GM19452 (cell line): ENCODE results near the gene AP1S3.
"Not testable (repeated sequence)": the region's sequence is repeated elsewhere in the genome, so short reads cannot be mapped to it uniquely, and the experiment has no call there.

ENCODE experiments used
- ATAC-seq: cut with Tn5 transposase; IDR thresholded peaks from one replicate; pipeline ENCODE4 v1.9.1; 2021; ENCODE audit not compliant: unreplicated experiment

AP1S3 gene

GRCh38 chr2:223837287-223838061 lies at the start of gene AP1S3:
Gene AP1S3, minus strand, starts transcription at chr2:223837582. Its CDS starts 132 bp downstream, at chr2:223837450.
- ATAC-seq = peak; percentile 61

- no peak for ATAC-seq
Observed at GRCh38 chr2:223887127-223887526, 49.7 kb upstream of the AP1S3 start.

DNA sequence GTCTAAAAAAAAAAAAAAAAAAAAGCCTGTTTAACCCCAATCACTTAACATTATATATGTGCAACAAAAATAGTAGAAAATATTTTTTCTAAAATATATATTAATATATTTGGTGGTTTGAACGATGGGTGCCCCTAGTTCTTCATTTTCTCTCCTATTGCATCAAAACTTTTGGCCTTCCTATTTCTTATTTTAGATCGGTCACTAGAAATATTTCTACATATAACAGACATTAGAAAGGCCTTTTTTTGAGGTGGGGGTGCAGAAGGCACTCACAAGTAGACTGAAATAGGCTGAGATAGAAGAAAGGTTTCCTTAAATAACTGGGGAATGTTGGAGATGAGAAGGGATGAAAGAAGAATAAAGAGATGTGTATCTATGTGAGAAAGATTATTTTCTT lies 49.3 kb upstream of the AP1S3 start:
- no peak for ATAC-seq

DNA sequence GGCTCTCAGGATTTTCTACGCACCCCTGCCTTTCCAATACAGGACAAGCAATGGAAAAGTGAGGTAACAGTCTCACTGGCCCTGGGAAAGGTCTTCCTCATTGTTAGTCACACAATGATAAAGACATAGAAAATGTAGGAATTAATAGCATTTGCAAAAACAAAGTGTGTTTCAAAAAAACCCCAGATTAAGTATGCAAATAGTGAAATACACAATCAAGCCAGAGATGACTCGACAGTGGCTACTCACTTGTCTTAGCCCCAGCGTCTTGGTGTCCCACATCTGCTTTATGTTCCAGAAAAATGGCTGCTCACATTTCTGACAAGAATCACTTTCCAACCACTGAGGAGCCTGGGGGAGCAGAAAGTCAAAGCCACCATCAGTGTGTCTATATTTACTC lies 47.0 kb upstream of the AP1S3 start:
- ATAC-seq = peak; percentile 79

- ATAC-seq = no peak
Observed at GRCh38 chr2:223882715-223883114, 45.3 kb upstream of the AP1S3 start.

DNA sequence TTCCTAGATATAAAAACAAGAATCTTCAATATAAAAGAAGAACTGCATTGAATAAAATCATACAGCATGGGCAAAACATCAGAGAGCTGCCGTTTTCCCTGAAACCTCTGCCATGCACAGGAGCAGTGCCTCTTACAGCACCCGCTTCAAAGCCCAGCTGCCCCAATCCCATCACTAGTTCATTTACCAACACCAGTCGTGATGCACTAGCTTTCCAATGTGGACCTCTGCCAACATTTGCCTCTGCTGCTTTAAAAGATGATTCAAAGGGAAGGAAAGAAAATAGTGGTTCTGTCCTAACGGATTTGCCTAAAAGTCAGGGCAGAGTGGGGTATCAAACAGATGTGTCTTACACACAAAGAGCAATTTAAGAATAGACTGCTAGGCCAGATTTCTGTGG lies 43.4 kb upstream of the AP1S3 start:
- ATAC-seq = no peak

DNA sequence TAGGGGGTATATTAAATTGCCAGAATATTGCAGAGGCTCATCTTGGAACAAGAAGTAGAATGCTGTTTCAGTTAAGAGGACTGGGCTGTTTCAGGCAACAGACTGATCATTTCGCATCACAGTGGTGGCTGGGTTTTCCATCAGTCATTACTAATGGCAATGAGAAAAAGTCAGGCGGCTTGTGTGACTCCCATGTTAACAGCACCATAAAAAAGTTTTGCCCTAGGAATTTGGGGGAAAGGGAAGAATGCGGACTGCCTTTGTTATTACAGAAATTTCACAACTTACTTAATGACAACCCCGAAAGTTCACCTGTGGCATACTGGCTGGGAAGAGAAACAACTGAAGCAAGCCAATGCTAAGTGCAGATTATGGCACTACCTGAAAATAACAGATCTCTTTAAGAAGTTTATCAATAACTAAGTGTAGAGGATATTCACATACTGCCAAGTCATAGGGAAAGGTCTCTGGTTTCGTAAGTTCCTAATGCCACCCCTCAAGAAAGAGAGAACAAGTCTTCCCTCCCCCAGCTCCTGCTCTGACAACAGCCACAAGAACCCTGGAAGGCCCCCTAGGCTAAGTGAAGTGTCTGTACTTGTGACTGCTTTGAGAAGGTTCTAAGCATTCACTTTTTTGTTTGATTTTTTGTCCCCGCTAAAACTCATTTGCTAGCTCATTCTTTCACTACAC lies 40.5 kb upstream of the AP1S3 start:
- ATAC-seq = peak; percentile 67

- no peak for ATAC-seq
Observed at GRCh38 chr2:223873672-223874071, 36.3 kb upstream of the AP1S3 start.

DNA sequence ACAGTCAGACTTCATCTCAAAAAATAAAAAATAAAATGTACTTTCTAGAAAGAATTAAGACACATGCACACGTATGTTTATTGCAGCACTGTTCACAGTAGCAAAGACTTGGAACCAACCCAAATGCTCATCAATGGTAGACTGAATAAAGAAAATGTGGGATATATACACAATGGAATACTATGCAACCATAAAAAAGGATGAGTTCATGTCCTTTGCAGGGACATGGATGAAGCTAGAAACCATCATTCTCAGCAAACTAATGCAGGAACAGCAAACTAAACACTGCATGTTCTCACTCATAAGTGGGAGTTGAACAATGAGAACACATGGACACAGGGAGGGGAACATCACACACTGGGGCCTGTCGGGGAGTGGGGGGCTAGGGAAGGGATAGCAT lies 35.4 kb upstream of the AP1S3 start:
- not testable (repeated sequence) for ATAC-seq

DNA sequence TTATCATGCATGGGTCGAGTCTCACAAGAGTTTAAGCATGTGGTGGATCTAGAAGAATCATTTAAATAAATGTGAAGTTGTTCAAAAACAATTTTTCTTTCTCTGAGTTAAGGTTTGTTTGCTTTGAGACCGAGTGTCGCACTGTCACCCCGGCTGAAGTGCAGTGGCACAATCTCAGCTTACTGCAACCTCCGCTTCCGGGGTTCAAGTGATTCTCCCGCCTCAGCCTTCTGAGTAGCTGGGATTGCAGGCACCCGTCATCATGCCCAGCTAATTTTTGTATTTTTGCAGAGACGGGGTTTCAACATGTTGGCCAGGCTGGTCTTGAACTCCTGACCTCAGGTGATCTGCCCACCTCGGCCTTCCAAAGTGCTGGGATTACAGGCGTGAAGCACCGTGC lies 34.3 kb upstream of the AP1S3 start:
- not testable (repeated sequence) for ATAC-seq

DNA sequence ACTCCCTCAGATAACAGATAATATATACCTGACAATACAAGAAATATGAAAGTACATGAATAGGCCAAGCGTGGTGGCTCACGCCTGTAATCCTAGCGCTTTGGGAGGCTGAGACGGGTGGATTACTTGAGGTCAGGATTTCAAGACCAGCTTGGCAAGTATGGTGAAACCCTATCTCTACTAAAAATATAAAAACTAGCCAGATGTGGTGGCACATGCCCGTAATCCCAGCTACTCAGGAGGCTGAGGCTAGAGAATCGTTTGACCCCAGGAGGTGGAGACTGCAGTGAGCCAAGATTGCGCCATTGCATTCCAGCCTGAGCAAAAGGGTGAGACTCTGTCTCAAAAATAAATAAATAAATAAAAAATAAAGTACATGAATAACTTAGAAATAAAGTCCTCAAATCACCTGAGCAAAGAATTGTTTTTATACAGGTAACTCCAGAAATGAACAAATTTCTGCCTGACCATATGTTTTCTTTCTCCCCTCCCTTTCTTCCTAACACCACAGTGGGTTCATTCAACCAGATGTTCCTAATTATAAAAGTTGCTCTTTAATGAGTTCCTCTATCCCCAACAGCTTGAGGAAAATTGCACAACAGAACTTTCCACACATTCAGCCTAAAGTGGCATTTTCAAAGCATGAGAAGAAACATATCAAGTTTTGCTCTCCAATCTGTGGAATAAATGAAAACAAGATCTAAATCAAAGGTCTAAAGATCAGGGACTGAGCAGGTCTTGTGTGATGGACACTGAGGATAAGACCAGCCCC lies 33.6 kb upstream of the AP1S3 start:
- no peak for ATAC-seq

- peak; percentile 55 for ATAC-seq
Observed at GRCh38 chr2:223868005-223868404, 30.6 kb upstream of the AP1S3 start.

- no peak for ATAC-seq
Observed at GRCh38 chr2:223865907-223866508, 28.6 kb upstream of the AP1S3 start.

DNA sequence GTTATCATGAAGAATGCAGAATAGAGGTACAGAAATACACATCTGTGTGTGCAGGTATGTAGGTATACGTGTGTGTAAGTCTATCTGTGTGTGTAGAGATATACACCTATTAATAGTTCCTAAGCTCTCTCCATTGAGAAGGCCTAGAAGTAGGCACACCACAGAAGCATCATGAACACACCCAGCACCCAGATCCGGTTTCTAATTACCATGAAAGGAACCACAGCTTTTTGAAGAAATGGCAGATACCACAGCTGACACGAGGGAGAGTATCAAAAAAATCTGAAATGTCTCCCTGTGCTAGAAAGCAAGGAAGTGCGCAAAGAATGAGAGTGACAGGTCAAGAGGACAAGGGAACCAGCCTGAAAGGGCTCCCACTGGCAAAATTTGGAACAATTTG lies 27.7 kb upstream of the AP1S3 start:
- no peak for ATAC-seq

- no peak for ATAC-seq
Observed at GRCh38 chr2:223863491-223863890, 26.1 kb upstream of the AP1S3 start.

DNA sequence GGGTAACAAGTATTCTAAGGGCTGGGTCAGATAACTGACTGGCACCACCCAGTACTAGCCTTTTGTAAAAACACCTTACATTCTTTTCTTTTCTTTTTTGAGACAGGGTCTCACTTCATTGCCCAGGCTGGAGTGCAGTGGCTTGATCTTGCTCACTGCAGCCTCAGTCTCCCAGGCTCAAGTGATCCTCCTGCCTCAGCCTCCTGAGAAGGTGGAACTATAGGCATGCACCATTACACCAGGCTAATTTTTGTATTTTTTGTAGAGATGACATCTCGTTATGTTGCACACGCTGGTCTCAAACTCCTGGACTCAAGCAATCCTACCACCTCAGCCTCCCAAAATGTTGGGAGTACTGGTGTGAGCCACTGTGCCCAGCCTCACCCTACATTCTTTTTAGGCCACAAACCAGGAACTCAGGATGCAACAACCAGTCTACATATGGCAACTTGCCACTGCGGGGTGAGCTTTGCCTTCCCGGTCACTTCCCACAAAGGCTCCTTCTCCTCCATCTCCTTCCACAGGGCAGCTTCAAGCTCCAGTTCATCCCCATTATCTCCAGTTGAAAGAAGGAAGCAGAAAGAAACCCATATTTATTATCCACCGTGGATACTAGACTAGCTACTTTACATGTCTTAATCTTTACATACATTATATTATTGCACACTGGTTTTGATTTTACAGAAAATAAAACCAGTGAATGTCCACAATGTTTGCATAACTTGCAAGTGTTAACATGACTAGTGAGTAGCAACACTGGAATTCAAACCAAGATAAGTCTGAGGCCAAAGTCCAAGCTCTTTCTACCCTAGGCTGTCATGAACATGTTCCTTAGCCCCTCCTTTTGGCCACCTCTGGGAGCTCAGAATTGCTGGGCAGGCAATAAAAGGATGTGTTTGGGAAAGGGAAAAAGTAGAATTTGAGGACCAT lies 23.7 kb upstream of the AP1S3 start:
- no peak for ATAC-seq

DNA sequence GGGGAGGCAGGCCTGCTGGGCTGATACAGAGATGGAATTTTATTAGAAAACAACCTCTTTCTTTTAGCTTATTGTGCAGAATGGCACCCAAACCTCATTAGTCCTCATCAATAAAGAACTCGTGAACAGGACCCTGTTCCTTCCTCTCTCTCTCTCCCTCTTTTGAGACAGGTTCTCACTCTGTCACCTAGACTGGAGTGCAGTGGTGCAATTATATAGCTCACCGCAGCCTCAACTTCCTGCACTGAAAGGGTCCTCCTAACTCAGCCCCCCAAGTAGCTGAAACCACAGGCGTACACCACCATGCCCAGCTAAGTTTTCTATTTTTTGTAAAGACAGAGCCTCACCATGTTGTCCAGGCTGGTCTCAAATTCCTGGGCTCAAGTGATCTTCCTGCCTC lies 21.7 kb upstream of the AP1S3 start:
- ATAC-seq = no peak

DNA sequence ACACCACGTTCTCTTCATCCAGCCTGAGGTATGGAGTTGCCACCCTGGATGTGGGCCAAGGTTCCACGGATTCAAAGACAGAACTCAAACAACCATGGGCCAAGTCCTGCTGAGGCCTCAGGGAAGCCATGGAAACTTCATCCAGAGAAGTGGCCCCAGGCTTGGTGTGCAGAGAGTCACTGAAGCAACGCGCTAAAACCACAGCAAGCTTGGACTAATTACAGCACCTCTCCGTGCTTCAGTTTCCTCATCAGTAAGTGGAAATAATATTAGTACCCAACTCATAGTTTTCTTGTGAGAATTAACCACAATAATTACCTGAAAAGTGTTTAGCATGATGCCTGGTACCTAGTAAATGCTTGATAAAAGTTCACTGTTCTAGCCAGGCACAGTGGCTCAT lies 19.2 kb upstream of the AP1S3 start:
- ATAC-seq = peak; percentile 46

GRCh38 chr2:223856021-223856420 lies 18.6 kb upstream of the AP1S3 start:
- ATAC-seq = no peak

DNA sequence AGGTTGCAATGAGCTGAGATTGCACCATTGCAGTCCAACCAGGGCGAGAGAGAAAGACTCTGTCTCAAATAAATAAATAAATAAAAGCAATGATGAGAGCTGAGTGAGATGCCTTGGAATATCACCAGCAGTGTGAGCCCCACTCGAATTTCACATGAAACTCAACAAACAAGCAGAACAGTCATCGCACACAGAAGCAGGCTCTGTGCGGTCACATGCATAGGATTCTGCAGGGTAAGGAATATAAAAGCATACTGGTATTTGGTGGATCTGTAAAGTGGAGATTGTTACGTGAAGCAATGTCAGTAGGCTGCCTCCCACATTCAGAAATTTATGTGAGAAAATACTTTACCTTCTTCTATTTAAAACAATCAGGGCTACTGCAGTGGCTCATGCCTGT lies 18.0 kb upstream of the AP1S3 start:
- ATAC-seq = no peak
